ENCODE results near the gene RAI1. TPM values are rescaled to one million over a fixed set of nuclear protein-coding genes. Genes with fewer than 3 reads are reported as not detected.

Gene RAI1
- total and polyA plus RNA-seq, 12 donors = 4.2 to 37.3 (median 26.9) TPM

GRCh38 chr17:17767887-17768418, 86.7 kb downstream of the RAI1 start:
- H3K27ac ChIP-seq = peak overlapping the region in 3 of 5 donors; percentile 1 to 68 (median 1)
- intact Hi-C loops (cut with DNase I) = loop anchor here in 1 of 2 donors (10.0 kb wide), 1 partner anchor 83 kb away; the partner anchor contains the start of gene RAI1
- 53 to 74% (median 61%) methylated on average over 3 to 6 of the region's 6 CpGs for WGBS, 4 donors
- no peak for DNase-seq
- no peaks in the 10 kb centered on the region for H3K36me3 ChIP-seq (replicated peaks in 1 of 2)
- H3K4me3 ChIP-seq = no peak overlapping the region
- TF ChIP-seq POLR2A (IDR thresholded peaks at IDR 0.05) (no peak), CTCF (IDR thresholded peaks at IDR 0.05) (no peak)
- H3K4me1 ChIP-seq (replicated peaks in 1 of 2) = peaks cover 11 to 68% of the 10 kb centered on the region in 2 donors
- H3K9me3 ChIP-seq (replicated peaks in 1 of 3) = no peaks in the 10 kb centered on the region
- no peaks in the 10 kb centered on the region for H3K27me3 ChIP-seq

GRCh38 chr17:17768424-17769088, 87.3 kb downstream of the RAI1 start:
- intact Hi-C loops (cut with DNase I) = loop anchor here in 1 of 2 donors (10.0 kb wide), 1 partner anchor 84 kb away; the partner anchor contains the start of gene RAI1
- Histone ChIP-seq H3K27ac (peak overlapping the region in 3 of 5 donors; percentile 1 to 68 (median 1)), H3K9me3 (replicated peaks in 1 of 3) (no peaks in the 10 kb centered on the region), H3K4me1 (replicated peaks in 1 of 2) (peaks cover 11 to 63% of the 10 kb centered on the region in 2 donors), H3K27me3 (no peaks in the 10 kb centered on the region), H3K4me3 (no peak overlapping the region), H3K36me3 (replicated peaks in 1 of 2) (no peaks in the 10 kb centered on the region)
- DNase-seq = peak in 4 of 7 donors; percentile 49 to 72 (median 58)
- whole genome bisulfite sequencing, 4 donors = 33 to 50% (median 42%) methylated on average over 11 to 14 of the region's 14 CpGs
- TF ChIP-seq POLR2A (IDR thresholded peaks at IDR 0.05) (no peak), CTCF (IDR thresholded peaks at IDR 0.05) (no peak)

- no peaks in the 10 kb centered on the region for H3K27me3 ChIP-seq
- H3K4me1 ChIP-seq (replicated peaks in 1 of 2) = peaks cover 11 to 74% of the 10 kb centered on the region in 2 donors
- TF ChIP-seq POLR2A (IDR thresholded peaks at IDR 0.05) (no peak), CTCF (IDR thresholded peaks at IDR 0.05) (no peak)
- no peak overlapping the region for H3K4me3 ChIP-seq
- intact Hi-C loops (cut with DNase I) = loop anchor here in 1 of 2 donors (10.0 kb wide), 1 partner anchor 85 kb away; the partner anchor contains the start of gene RAI1
- peak overlapping the region in 2 of 5 donors; percentile 64 to 68 for H3K27ac ChIP-seq
- no peaks in the 10 kb centered on the region for H3K36me3 ChIP-seq (replicated peaks in 1 of 2)
- no peak for DNase-seq
- 56 to 69% (median 58%) methylated on average over 21 to 25 of the region's 25 CpGs for WGBS, 4 donors
- no peaks in the 10 kb centered on the region for H3K9me3 ChIP-seq (replicated peaks in 1 of 3)
These were observed 88.8 kb downstream of the RAI1 start for GRCh38 chr17:17769869-17770631.

GRCh38 chr17:17770632-17771044, 89.4 kb downstream of the RAI1 start:
- peak overlapping the region in 2 of 5 donors; percentile 63 to 68 for H3K27ac ChIP-seq
- 36 to 48% (median 45%) methylated on average over 8 to 13 of the region's 13 CpGs for WGBS, 4 donors
- H3K4me3 ChIP-seq = no peak overlapping the region
- peaks cover 11 to 74% of the 10 kb centered on the region in 2 donors for H3K4me1 ChIP-seq (replicated peaks in 1 of 2)
- intact Hi-C loops (cut with DNase I) = no loop called here
- H3K27me3 ChIP-seq = no peaks in the 10 kb centered on the region
- TF ChIP-seq POLR2A (IDR thresholded peaks at IDR 0.05) (no peak), CTCF (IDR thresholded peaks at IDR 0.05) (no peak)
- no peaks in the 10 kb centered on the region for H3K36me3 ChIP-seq (replicated peaks in 1 of 2)
- H3K9me3 ChIP-seq (replicated peaks in 1 of 3) = no peaks in the 10 kb centered on the region
- peak in 4 of 7 donors; percentile 37 to 81 (median 51) for DNase-seq

Measured in adrenal gland (tissue), 12 donors.